Amniotic epithelial cell (primary cell): ENCODE measurements around the gene ELOA2.
"Not testable (repeated sequence)": the region's sequence is repeated elsewhere in the genome, so short reads cannot be mapped to it uniquely, and the experiment has no call there.

ENCODE experiments used
- DNase-seq: peaks from one replicate; pipeline ENCODE4 v3.0.0-alpha.2; 2010; ENCODE audit warnings: low read depth

Gene ELOA2

DNA sequence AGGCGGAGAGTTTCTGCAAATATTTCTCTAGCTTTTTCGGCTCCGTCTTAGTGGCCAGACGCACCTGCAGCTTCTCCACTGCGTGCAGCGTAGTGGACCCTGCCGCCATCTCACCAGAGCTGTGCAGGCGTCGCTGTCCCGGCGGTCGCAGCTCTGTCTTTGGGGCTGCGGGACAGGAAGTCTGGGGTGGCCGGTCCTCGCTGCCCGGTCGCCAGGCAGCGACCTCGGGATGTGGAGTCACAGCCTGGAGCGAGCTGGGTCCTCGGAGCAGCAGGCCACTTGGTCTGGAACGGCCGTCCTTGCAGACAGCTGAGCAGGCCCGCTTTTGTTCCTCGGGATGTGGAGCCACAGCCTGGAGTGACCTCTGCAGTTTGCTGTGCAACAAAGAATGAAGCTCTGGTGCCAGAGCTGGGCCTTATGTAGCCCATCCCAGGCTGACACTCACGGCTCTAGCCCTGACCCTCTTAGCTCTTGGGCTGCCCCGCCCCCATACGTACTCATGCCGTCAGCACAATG, at the start of gene ELOA2:
Gene ELOA2 (minus strand): TSS at position 466 of the 516 bp plus-strand sequence. CDS start 357 bp downstream, at position 109.
- no peak for DNase-seq

DNA sequence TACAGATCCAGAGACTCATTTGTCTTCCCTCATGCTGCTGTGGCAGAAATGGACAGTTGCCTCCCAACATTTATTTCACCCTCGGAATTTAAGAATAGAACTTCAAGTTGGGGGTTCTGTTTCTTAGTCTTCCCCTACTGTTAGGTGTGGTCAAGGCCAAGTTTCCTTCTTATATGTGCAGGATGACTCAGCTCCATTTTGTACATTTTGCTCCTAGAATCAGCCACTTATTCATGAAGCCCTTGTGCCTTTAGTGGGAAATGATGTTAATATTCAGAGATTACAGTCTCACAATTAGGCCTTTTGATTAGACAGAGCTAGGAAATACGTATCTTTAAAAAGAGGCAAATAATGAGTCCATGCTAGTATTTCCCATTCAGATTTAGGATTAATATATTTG, 46.2 kb upstream of the ELOA2 start:
- DNase-seq: no peak

- no peak for DNase-seq
These were observed 45.5 kb upstream of the ELOA2 start for GRCh38 chr18:47080872-47081271.

DNA sequence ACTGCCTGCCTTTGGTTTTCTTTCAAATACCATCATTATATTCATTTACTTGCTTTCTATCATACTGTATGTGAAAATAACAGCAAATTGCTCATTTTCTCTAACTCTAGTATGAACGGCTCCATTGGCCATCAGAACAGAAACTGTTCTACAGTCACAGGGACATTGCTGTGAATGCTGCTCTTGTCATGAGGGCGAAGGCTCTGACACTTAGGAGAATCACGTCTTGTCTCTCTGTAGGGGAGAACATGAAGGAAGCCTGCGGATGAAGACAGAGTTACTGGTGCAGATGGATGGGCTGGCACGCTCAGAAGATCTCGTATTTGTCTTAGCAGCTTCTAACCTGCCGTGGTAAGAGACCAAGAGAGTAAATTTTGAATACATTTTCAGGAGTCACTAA, 41.7 kb upstream of the ELOA2 start:
- DNase-seq: no peak

GRCh38 chr18:47075098-47075883, 39.9 kb upstream of the ELOA2 start:
- peak; percentile 3 for DNase-seq

DNA sequence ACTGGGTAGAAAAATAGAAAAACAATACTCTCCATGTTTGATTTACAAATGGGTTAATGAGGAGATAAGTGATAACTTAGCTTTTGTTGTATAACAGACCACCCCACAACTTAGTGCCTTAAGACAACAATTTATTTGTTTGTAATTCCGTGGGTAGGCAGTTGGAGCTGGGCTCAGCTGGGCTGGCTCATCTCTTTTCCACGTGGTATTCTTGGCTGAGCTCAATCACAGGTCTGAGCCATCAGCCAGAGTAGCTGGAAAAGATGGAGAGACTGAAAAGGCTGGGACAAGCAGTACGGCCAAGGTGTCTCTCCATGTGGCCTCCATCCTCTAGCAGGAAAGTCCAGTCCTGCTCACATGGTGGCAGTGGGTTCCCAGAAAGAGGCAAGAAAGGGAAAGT, 32.2 kb upstream of the ELOA2 start:
- DNase-seq: no peak

GRCh38 chr18:47063096-47063495, 27.7 kb upstream of the ELOA2 start:
- no peak for DNase-seq

DNA sequence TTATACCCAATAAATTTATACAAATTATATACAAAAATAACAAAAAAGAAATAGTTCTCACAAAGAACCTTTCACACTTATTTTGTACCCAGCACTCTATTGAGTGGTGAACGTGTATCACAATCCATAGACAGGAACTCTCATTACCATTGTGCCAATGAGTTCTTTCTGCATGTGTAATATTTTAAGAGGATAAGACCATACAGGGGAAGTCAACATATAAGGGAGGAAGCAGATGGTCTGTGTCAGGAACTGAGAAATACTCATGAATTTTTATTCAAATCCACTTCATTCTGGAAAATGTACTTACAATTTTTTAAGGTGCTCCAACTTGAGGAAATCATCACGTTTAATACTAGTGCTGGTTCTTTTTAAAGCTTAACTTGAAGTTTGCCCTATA, 27.1 kb upstream of the ELOA2 start:
- no peak for DNase-seq

- DNase-seq: peak; percentile 2
These were observed 18.9 kb upstream of the ELOA2 start for GRCh38 chr18:47054369-47054768.

GRCh38 chr18:47050468-47050867, 15.0 kb upstream of the ELOA2 start:
- peak; percentile 44 for DNase-seq

GRCh38 chr18:47040982-47041381, 5.6 kb upstream of the ELOA2 start:
- no peak for DNase-seq

- DNase-seq: no peak
These were observed 1.6 kb upstream of the ELOA2 start for GRCh38 chr18:47036927-47037578.

DNA sequence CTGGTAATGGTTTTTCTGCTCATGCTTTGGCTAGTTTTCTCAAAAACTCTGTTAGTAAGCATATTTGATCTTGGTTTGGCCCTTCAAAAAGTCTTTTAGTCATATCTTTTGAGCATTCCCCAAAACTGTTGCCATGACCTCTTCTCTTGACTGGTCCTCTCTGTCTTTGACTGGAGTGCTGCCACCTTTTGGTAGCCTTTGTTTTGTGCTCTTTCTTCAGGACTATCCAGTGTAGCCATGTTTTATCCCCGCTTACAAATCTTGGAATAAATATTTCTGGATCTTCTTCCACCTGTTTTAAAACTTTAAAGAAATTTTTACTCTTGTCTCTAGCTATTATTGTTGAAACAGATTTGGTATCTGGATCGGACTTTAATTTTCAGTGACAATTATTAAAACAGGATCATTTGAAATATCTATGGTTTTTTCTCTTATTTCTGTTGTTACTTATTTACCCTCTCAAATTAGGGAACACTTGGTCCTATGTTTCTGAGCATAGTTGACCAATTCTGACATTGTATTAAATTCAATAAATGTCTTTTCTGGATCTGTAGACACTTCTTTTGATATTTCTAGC, 965 bp upstream of the ELOA2 start:
- peak; percentile 12 for DNase-seq

GRCh38 chr18:47034591-47034990, 830 bp downstream of the ELOA2 start:
- not testable (repeated sequence) for DNase-seq

DNA sequence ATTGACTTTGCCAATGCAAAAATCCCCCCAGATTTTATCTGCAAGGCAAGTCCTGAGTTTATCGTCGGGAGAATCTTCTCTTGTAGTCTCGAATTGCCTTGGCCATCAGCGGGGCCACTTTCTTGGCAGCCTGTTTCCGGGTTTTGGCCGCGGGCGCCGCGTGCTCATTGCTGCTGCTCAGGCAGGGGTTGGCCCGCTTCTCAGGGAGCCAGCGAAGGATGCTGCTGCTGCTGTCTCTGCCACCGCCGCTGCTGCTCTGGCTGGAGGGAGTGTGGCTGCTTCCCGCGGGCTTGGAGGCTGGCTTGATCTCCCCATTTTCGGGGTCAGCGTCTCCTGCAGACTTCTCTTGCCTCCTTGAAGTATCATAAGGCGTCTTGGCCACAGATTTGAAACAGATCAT, 2.5 kb downstream of the ELOA2 start:
- DNase-seq: no peak

GRCh38 chr18:47030887-47031286, 4.5 kb downstream of the ELOA2 start:
- DNase-seq: not testable (repeated sequence)

- not testable (repeated sequence) for DNase-seq
These were observed 5.6 kb downstream of the ELOA2 start for GRCh38 chr18:47029684-47030353.

DNA sequence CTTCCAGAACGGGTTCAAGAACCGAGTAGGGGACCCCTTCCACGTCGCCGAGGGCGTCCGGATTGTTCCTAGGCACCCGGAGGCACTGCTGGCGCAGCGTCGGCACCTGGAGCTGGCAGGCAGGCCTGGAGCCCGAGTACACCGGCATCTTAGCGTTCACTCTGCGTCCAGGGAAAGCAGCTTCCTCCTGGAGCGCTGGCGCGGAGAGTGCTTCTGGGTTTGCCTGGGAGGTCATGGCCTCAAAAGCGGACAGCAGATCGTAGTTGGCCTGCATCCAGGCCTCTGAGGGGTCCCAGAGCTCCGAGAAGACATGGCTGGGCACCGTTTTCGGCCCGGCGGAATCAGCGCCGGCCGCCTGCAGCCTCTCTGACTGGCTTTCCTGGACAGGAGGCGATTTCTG, 6.7 kb downstream of the ELOA2 start:
- DNase-seq: not testable (repeated sequence)

DNA sequence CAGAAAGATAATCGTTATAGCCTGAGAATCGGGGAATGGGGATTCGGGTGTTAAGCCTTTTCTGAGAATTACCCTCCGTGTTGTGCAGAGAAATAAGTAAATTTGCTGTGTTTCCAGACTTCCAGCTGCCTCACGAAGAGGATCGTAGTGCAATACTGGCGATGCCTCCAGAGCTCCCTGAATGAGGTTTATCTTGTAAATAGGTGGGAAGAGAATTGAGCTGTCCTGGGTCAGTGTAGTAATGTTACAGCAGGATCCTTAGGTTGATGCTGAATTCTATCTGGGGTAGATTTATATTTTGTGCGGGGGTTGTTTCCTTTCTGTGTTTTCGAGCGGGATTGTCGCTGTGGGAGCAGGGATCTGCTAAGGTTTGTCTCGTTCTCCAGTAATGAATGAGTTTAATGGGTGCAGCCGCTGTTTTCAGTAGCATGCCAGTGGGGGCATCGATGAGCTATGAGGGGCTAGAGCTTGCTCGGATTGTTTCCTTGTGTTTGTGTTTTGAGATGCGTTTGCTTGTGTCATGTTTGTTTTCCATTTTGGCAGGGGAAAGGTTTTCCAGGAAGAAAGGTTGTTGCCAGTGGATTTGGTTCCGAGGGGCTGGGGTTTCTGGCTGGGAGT, 9.8 kb downstream of the ELOA2 start:
- not testable (repeated sequence) for DNase-seq

DNA sequence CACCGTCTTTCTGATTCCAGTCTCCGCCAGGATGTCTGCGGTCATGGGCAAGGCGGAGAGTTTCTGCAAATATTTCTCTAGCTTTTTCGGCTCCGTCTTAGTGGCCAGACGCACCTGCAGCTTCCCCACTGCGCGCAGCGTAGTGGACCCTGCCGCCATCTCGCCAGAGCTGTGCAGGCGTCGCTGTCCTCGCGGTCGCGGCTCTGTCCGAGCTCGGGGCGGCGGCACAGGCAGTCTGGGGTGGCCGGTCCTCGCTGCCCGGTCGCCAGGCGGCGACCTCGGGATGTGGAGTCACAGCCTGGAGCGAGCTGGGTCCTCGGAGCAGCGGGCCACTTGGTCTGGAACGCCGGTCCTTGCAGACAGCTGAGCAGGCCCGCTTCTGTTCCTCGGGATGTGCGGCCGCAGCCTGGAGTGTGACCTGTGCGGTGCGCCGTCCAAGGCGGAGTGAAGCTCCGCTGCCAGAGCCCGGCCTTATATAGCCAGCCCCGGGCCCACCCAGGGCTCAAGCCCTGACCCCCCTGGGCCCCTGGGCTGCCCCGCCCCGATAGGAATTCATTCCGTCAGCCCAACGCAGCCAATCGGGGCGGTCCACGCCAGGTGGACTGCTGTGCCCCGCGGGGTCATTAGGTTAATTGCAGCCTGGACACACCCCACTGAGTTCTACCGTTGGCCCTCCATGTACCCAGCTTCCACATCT, 11.5 kb downstream of the ELOA2 start:
- DNase-seq: not testable (repeated sequence)

- DNase-seq: not testable (repeated sequence)
These were observed 12.6 kb downstream of the ELOA2 start for GRCh38 chr18:47022821-47023220.
